Mammary epithelial cell (primary cell): Measurements from ENCODE around the gene LRRC3.

Source experiments
- EZH2 ChIP-seq: IDR thresholded peaks from 2 replicates; pipeline ENCODE4 v1.6.1; 2012; ENCODE audit warnings: low read length, inconsistent platforms, borderline replicate concordance
- TF ChIP-seq, protein P1 (sequence below), 2 donors: IDR thresholded peaks in 1 of 2; conservative IDR thresholded peaks in 1 of 2; 2 replicates each; pipeline ENCODE4 v1.5.1; 2011 to 2012; ENCODE audit warnings: inconsistent platforms in 2 of 2, low read length in 2 of 2, mild to moderate bottlenecking in 2 of 2, control low read depth in 1 of 2, low read depth in 1 of 2; ENCODE audit not compliant: insufficient read depth in 1 of 2; ENCODE audit errors: extremely low read depth in 1 of 2

DNA sequence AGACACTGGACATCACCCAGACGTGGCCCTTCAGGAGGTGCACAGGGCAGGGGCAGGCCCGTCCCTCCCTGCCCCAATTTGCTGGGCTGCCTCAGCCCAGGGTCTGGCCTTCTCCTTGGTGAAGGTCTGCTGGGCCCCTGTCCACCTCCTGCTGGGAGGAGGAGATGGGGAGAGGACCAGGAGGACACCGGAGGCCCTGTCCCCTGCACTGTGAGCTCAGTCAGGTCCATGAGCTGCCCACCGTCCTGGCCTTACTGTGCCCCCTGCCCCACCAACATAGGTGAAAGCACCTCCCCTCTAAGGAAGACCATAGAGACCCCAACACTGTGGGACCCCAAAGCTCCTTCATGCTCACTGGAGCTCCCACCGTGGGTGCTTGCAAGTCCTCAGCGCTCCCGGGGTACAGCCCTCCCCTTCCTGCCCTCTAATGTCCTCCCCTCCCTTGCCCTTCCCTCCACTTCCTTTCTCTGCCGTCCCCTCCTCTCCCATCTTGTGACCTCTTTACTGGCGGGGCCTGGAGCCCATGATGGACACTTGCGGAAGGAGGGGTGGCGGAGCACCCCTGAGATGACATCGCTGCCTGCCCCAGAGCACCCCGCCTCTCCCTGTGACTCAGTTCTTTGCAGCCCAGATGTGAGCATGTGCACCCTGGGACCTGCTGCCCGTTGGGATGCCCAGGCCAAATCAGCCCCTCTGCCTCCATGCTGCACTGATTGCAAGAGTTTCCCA lies 4.6 kb downstream of the LRRC3 start:
- TF ChIP-seq, protein P1, sequence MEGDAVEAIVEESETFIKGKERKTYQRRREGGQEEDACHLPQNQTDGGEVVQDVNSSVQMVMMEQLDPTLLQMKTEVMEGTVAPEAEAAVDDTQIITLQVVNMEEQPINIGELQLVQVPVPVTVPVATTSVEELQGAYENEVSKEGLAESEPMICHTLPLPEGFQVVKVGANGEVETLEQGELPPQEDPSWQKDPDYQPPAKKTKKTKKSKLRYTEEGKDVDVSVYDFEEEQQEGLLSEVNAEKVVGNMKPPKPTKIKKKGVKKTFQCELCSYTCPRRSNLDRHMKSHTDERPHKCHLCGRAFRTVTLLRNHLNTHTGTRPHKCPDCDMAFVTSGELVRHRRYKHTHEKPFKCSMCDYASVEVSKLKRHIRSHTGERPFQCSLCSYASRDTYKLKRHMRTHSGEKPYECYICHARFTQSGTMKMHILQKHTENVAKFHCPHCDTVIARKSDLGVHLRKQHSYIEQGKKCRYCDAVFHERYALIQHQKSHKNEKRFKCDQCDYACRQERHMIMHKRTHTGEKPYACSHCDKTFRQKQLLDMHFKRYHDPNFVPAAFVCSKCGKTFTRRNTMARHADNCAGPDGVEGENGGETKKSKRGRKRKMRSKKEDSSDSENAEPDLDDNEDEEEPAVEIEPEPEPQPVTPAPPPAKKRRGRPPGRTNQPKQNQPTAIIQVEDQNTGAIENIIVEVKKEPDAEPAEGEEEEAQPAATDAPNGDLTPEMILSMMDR (conservative IDR thresholded peaks at IDR 0.05 in 1 of 2, IDR thresholded peaks at IDR 0.05 in 1 of 2; ENCODE audit: extremely low read depth in 1 of 2, insufficient read depth in 1 of 2, low read depth in 1 of 2, low read length in 2 of 2) = no peak
- TF ChIP-seq EZH2 = no peak
